ENCODE data around the gene COL28A1.

COL28A1 gene

GRCh38 chr7:7329326-7329725 lies 206.3 kb downstream of the COL28A1 start:
- no peak overlapping the region for H3K9ac ChIP-seq (ENCODE audit: low read length)
- TF ChIP-seq EZH2phosphoT487 (conservative IDR thresholded peaks at IDR 0.05; ENCODE audit: low read length) (no peak), CTCF (IDR thresholded peaks at IDR 0.05; ENCODE audit: insufficient read depth, low read length, poor library complexity, severe bottlenecking) (no peak)
- H3K36me3 ChIP-seq (ENCODE audit: low read length), result no peaks in the 10 kb centered on the region
- no peak overlapping the region for H3K27ac ChIP-seq (ENCODE audit: low read depth, low read length)
- H2AFZ ChIP-seq (ENCODE audit: low read depth, low read length, severe bottlenecking), result no peak overlapping the region
- no peaks in the 10 kb centered on the region for H3K9me2 ChIP-seq (replicated peaks; ENCODE audit: insufficient read depth, low read length)
- no peaks in the 10 kb centered on the region for H3K9me3 ChIP-seq (ENCODE audit: insufficient read depth, low read length)
- H3K4me2 ChIP-seq (ENCODE audit: low read depth, low read length, poor library complexity, severe bottlenecking), result no peak overlapping the region
- H3F3A ChIP-seq (ENCODE audit: insufficient read depth), result no peaks in the 10 kb centered on the region
- H4K20me1 ChIP-seq (ENCODE audit: low read depth, low read length), result no peaks in the 10 kb centered on the region
- H3K79me2 ChIP-seq (ENCODE audit: insufficient read depth, low read length), result no peaks in the 10 kb centered on the region
- H3K27me3 ChIP-seq (ENCODE audit: low read length), result no peaks in the 10 kb centered on the region
- no peak overlapping the region for H3K4me3 ChIP-seq (ENCODE audit: insufficient read depth, low read length, poor library complexity, severe bottlenecking)

GRCh38 chr7:7327423-7327822 lies 208.2 kb downstream of the COL28A1 start:
- H3K4me3 ChIP-seq (ENCODE audit: insufficient read depth, low read length, poor library complexity, severe bottlenecking), result no peak overlapping the region
- H3K27ac ChIP-seq (ENCODE audit: low read depth, low read length), result no peak overlapping the region
- no peaks in the 10 kb centered on the region for H3K27me3 ChIP-seq (ENCODE audit: low read length)
- no peak overlapping the region for H3K9ac ChIP-seq (ENCODE audit: low read length)
- H2AFZ ChIP-seq (ENCODE audit: low read depth, low read length, severe bottlenecking), result no peak overlapping the region
- no peaks in the 10 kb centered on the region for H4K20me1 ChIP-seq (ENCODE audit: low read depth, low read length)
- no peaks in the 10 kb centered on the region for H3K9me3 ChIP-seq (ENCODE audit: insufficient read depth, low read length)
- H3K79me2 ChIP-seq (ENCODE audit: insufficient read depth, low read length), result no peaks in the 10 kb centered on the region
- TF ChIP-seq CTCF (IDR thresholded peaks at IDR 0.05; ENCODE audit: insufficient read depth, low read length, poor library complexity, severe bottlenecking), result no peak
- TF ChIP-seq EZH2phosphoT487 (conservative IDR thresholded peaks at IDR 0.05; ENCODE audit: low read length), result no peak
- H3K9me2 ChIP-seq (replicated peaks; ENCODE audit: insufficient read depth, low read length), result no peaks in the 10 kb centered on the region
- H3F3A ChIP-seq (ENCODE audit: insufficient read depth), result no peaks in the 10 kb centered on the region
- no peaks in the 10 kb centered on the region for H3K36me3 ChIP-seq (ENCODE audit: low read length)
- no peak overlapping the region for H3K4me2 ChIP-seq (ENCODE audit: low read depth, low read length, poor library complexity, severe bottlenecking)

- Histone ChIP-seq H3F3A (ENCODE audit: insufficient read depth) (no peaks in the 10 kb centered on the region), H3K79me2 (ENCODE audit: insufficient read depth, low read length) (no peaks in the 10 kb centered on the region), H4K20me1 (ENCODE audit: low read depth, low read length) (no peaks in the 10 kb centered on the region), H3K9me3 (ENCODE audit: insufficient read depth, low read length) (no peaks in the 10 kb centered on the region), H3K36me3 (ENCODE audit: low read length) (no peaks in the 10 kb centered on the region), H3K9ac (ENCODE audit: low read length) (no peak overlapping the region), H3K4me3 (ENCODE audit: insufficient read depth, low read length, poor library complexity, severe bottlenecking) (no peak overlapping the region), H3K27me3 (ENCODE audit: low read length) (no peaks in the 10 kb centered on the region), H3K4me2 (ENCODE audit: low read depth, low read length, poor library complexity, severe bottlenecking) (no peak overlapping the region), H2AFZ (ENCODE audit: low read depth, low read length, severe bottlenecking) (no peak overlapping the region), H3K27ac (ENCODE audit: low read depth, low read length) (no peak overlapping the region), H3K9me2 (replicated peaks; ENCODE audit: insufficient read depth, low read length) (no peaks in the 10 kb centered on the region)
- TF ChIP-seq CTCF (IDR thresholded peaks at IDR 0.05; ENCODE audit: insufficient read depth, low read length, poor library complexity, severe bottlenecking) (no peak), EZH2phosphoT487 (conservative IDR thresholded peaks at IDR 0.05; ENCODE audit: low read length) (no peak)
These were observed 211.0 kb downstream of the COL28A1 start for GRCh38 chr7:7324698-7325097.

Measured in SU-DHL-6 (cell line).